A673 (cell line): ENCODE results near the gene CDK14. TPM values are rescaled to one million over a fixed set of nuclear protein-coding genes. Genes with fewer than 3 reads are reported as not detected.

ENCODE experiments used
- BruUV-seq: library from RNA; stranded (reverse); fragments of 400-500 nt; replicated peaks from 2 replicates; lab custom pipeline; 2021; lab: Mats Ljungman, UMichigan
- CTCF ChIA-PET: fragments of 300-600 bp; sonication (Branson Sonifier 250); formaldehyde crosslinking; loops from one replicate; lab custom pipeline; 2022; ENCODE audit warnings: antibody characterized with exemption; lab: Charles Lee
- POLR2A ChIA-PET: fragments of 300-600 bp; sonication (Branson Sonifier 250); formaldehyde crosslinking; loops from one replicate; lab custom pipeline; 2022; ENCODE audit warnings: antibody characterized with exemption; ENCODE audit not compliant: low non-redundant PET; lab: Charles Lee
- DNase-seq: peaks from one replicate; pipeline ENCODE4 v3.0.0-alpha.2; 2015; ENCODE audit warnings: low spot score
- H3K27ac ChIP-seq: fragments of 200-600 bp; sonication (generic); 2 replicates; pipeline ENCODE4 v1.5.1; 2016; ENCODE audit warnings: mixed run types, low read depth, mild to moderate bottlenecking, mixed read lengths, antibody characterized with exemption, low read length; ENCODE audit not compliant: poor library complexity, severe bottlenecking
- H3K27me3 ChIP-seq: fragments of 200-600 bp; sonication (generic); replicated peaks from 2 replicates; pipeline ENCODE4 v1.6.1; 2017; ENCODE audit warnings: mixed run types, low read depth, mild to moderate bottlenecking, mixed read lengths, antibody characterized with exemption, low read length; ENCODE audit not compliant: insufficient read depth, poor library complexity
- H3K36me3 ChIP-seq: fragments of 200-600 bp; sonication (generic); 2 replicates; pipeline ENCODE4 v1.6.1; 2016; ENCODE audit warnings: mixed run types, mild to moderate bottlenecking, mixed read lengths, antibody characterized with exemption, low read length; ENCODE audit not compliant: insufficient read depth, poor library complexity, severe bottlenecking
- H3K4me1 ChIP-seq: fragments of 200-600 bp; sonication (generic); 2 replicates; pipeline ENCODE4 v1.6.1; 2017; ENCODE audit warnings: mixed run types, mild to moderate bottlenecking, mixed read lengths, antibody characterized with exemption, low read length; ENCODE audit not compliant: insufficient read depth, poor library complexity, severe bottlenecking
- H3K4me3 ChIP-seq: fragments of 200-600 bp; sonication (generic); 2 replicates; pipeline ENCODE4 v1.5.1; 2016; ENCODE audit warnings: low read depth, mixed run types, mild to moderate bottlenecking, mixed read lengths, low read length; ENCODE audit not compliant: poor library complexity, severe bottlenecking
- H3K9me3 ChIP-seq: fragments of 200-600 bp; sonication (generic); 2 replicates; pipeline ENCODE4 v1.6.1; 2016; ENCODE audit warnings: mixed run types, low read depth, mild to moderate bottlenecking, mixed read lengths, antibody characterized with exemption, low read length; ENCODE audit not compliant: poor library complexity, severe bottlenecking
- CTCF ChIP-seq: fragments of 300-800, 200-600 bp; sonication (generic); conservative IDR thresholded peaks from 2 replicates; pipeline ENCODE4 v1.5.1; 2017; ENCODE audit warnings: low read depth, mild to moderate bottlenecking, antibody characterized with exemption, low read length, moderate library complexity, mixed read lengths
- EZH2 ChIP-seq: fragments of 200-600 bp; sonication (generic); IDR thresholded peaks from 2 replicates; pipeline ENCODE4 v1.6.1; 2017; ENCODE audit warnings: borderline replicate concordance, low read depth, mild to moderate bottlenecking, mixed read lengths, antibody characterized with exemption, low read length; ENCODE audit not compliant: poor library complexity, severe bottlenecking
- intact Hi-C: fragments of 100-400 bp; cut with micrococcal nuclease; formaldehyde crosslinking; loops from one replicate; pipeline ENCODE4 v1.10.0; 2022; ENCODE audit not compliant: unreplicated experiment
- total RNA-seq: library from RNA; stranded (reverse); gene quantifications from 2 replicates; pipeline ENCODE4 v1.2.3, GENCODE V29; 2021

The CDK14 gene
- total RNA-seq, 1 experiment from 2014 or later: 128 TPM

GRCh38 chr7:90736316-90736715 is 140.2 kb downstream of the CDK14 start:
- no TSS peak for BruUV-seq
- intact Hi-C loops: no loop called here
- H3K4me3 ChIP-seq: no peak overlapping the region
- no peaks in the 10 kb centered on the region for H3K27me3 ChIP-seq
- no peak overlapping the region for H3K27ac ChIP-seq
- H3K9me3 ChIP-seq: peaks cover 5% of the 10 kb centered on the region
- H3K4me1 ChIP-seq: peaks cover 51% of the 10 kb centered on the region
- H3K36me3 ChIP-seq: peaks cover 3% of the 10 kb centered on the region
- DNase-seq: peak; percentile 66
- ChIA-PET POLR2A (interaction anchor here (0.6 kb wide), 1 partner anchor 139 kb away, joined by 3 read pairs; no protein-coding TSS in a partner anchor), CTCF (interaction anchor here (1.3 kb wide), 1 partner anchor 13 kb away, joined by 3 read pairs; no protein-coding TSS in a partner anchor)
- TF ChIP-seq CTCF: no peak
- no peak for TF ChIP-seq EZH2

- ChIA-PET POLR2A (interaction anchor here (0.6 kb wide), 1 partner anchor 13 kb away, joined by 3 read pairs; no protein-coding TSS in a partner anchor), CTCF (interaction anchor here (1.3 kb wide), 1 partner anchor 12 kb away, joined by 3 read pairs; no protein-coding TSS in a partner anchor)
- Histone ChIP-seq H3K9me3 (no peaks in the 10 kb centered on the region), H3K36me3 (peaks cover 3% of the 10 kb centered on the region), H3K4me1 (peaks cover 60% of the 10 kb centered on the region), H3K4me3 (no peak overlapping the region), H3K27ac (peak overlapping the region; percentile 43), H3K27me3 (no peaks in the 10 kb centered on the region)
- BruUV-seq: no TSS peak
- TF ChIP-seq CTCF (no peak), EZH2 (no peak)
- DNase-seq: peak; percentile 54
- intact Hi-C loops: no loop called here
Observed at GRCh38 chr7:90736968-90737939, 141.1 kb downstream of the CDK14 start.

- intact Hi-C loops: no loop called here
- H3K36me3 ChIP-seq: peaks cover 3% of the 10 kb centered on the region
- DNase-seq: no peak
- no peak overlapping the region for H3K27ac ChIP-seq
- no peaks in the 10 kb centered on the region for H3K9me3 ChIP-seq
- H3K27me3 ChIP-seq: no peaks in the 10 kb centered on the region
- H3K4me1 ChIP-seq: peaks cover 63% of the 10 kb centered on the region
- H3K4me3 ChIP-seq: no peak overlapping the region
- TF ChIP-seq CTCF (no peak), EZH2 (no peak)
- no TSS peak for BruUV-seq
- CTCF ChIA-PET: no interaction called here
- POLR2A ChIA-PET: no interaction called here
Observed at GRCh38 chr7:90738249-90738648, 142.1 kb downstream of the CDK14 start.
